Loucy (cell line): ENCODE results near the gene CUBN.

Experiments
- CTCF ChIP-seq: fragments of 200-600 bp; sonication (generic); conservative IDR thresholded peaks from 2 replicates; pipeline ENCODE4 v1.5.1; 2014; ENCODE audit warnings: mild to moderate bottlenecking, antibody characterized with exemption, low read length
- EZH2phosphoT487 ChIP-seq: fragments of 200-600 bp; IDR thresholded peaks from 2 replicates; pipeline ENCODE4 v1.6.1; 2018; ENCODE audit warnings: antibody characterized with exemption, mild to moderate bottlenecking, moderate library complexity, borderline replicate concordance

DNA sequence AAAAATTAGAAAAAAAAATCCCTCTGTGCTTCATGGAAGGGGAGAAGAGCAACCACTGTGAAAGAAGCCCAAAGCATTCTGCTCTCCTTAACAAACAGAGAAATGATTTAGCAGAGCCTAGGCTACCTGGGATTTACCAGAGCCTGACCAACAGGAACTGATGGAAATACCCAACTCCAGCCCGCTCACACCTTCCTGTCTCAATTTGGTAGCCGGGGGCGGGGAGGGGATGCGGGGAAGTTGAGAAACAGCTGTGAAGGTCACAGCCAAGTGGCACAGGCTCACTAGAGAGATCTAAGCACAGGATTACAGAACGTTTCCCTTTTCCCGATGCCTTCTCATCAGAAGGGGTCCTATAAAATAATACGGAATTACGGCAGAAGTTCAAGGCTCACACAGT lies 330.0 kb downstream of the CUBN start:
- TF ChIP-seq CTCF (no peak), EZH2phosphoT487 (no peak)
